Cerebellar nuclear complex (tissue), 1 donor: ENCODE results near the gene PDIA2.
"Not testable (repeated sequence)": the region's sequence is repeated elsewhere in the genome, so short reads cannot be mapped to it uniquely, and the experiment has no call there.

Source experiments
- DNase-seq, 2 experiments: peaks; one replicate each; lab custom pipeline; 2025; lab: John Stamatoyannopoulos, UW

PDIA2 gene

GRCh38 chr16:301950-302349, 19.0 kb downstream of the PDIA2 start:
- DNase-seq = no peak

- no peak for DNase-seq
These were observed 21.0 kb downstream of the PDIA2 start for GRCh38 chr16:303760-304505.

- no peak for DNase-seq
These were observed 23.1 kb downstream of the PDIA2 start for GRCh38 chr16:305916-306626.

GRCh38 chr16:306911-307370, 24.0 kb downstream of the PDIA2 start:
- no peak for DNase-seq

GRCh38 chr16:307691-308312, 24.8 kb downstream of the PDIA2 start:
- DNase-seq = no peak

- DNase-seq = no peak
These were observed 26.5 kb downstream of the PDIA2 start for GRCh38 chr16:309476-309875.

GRCh38 chr16:311725-312124, 28.8 kb downstream of the PDIA2 start:
- no peak for DNase-seq

- no peak for DNase-seq
These were observed 31.4 kb downstream of the PDIA2 start for GRCh38 chr16:314351-314750.

GRCh38 chr16:314795-315299, 31.9 kb downstream of the PDIA2 start:
- DNase-seq = no peak

- no peak for DNase-seq
These were observed 33.9 kb downstream of the PDIA2 start for GRCh38 chr16:316741-317464.

GRCh38 chr16:317583-317982, 34.6 kb downstream of the PDIA2 start:
- no peak for DNase-seq

- DNase-seq = no peak
These were observed 35.7 kb downstream of the PDIA2 start for GRCh38 chr16:318628-319027.

GRCh38 chr16:320206-320605, 37.2 kb downstream of the PDIA2 start:
- no peak for DNase-seq

GRCh38 chr16:321532-321931, 38.6 kb downstream of the PDIA2 start:
- DNase-seq = no peak

- no peak for DNase-seq
These were observed 39.6 kb downstream of the PDIA2 start for GRCh38 chr16:322476-323143.

- DNase-seq = no peak
These were observed 41.2 kb downstream of the PDIA2 start for GRCh38 chr16:324201-324450.

- no peak for DNase-seq
These were observed 41.7 kb downstream of the PDIA2 start for GRCh38 chr16:324451-325334.

- DNase-seq = no peak
These were observed 42.6 kb downstream of the PDIA2 start for GRCh38 chr16:325375-326145.

- no peak for DNase-seq
These were observed 47.8 kb downstream of the PDIA2 start for GRCh38 chr16:330741-331140.

GRCh38 chr16:331181-331814, 48.3 kb downstream of the PDIA2 start:
- not testable (repeated sequence) for DNase-seq
